ENCODE data around the gene IFT20.

Gene IFT20

DNA sequence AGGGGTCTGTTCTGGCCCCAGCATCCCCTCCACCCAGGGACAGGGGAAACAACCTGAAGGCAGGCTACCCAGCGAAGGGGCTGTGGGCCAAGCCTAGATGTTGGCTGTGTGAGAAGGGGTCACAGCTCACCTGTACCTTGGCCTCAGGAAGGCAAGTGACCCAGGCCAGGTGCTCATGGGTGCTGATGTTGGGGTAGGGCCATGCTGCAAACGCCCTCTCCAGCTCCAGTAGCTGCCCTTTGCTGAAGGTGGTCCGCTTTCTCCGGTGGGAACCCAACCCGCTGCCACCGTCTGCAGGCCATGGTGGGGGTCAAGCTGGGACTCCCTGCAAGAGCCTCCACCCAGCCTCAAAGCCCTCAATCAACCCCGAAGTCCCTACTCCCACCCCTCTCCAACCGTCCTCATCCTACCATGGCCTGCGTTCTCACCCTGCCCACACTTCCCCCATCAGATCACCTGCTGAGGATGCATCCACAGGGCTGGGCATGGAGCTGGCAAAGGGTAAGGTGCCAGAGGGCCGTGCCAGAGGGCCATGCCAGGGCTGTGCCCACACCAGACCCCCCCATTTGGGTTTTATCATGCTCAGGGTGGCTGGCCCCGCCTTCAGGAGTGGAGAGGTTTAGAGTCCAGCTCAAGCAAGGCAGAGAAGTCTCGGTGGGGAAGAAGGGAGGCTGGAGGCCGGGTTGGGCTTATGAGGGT is 29.5 kb upstream of the IFT20 start, which contains the start of gene SEBOX:
TSS of gene SEBOX (minus strand) at position 535 of the 699 bp plus-strand sequence. CDS start at position 487, 48 bp downstream.
- no peaks in the 10 kb centered on the region for H3K79me2 ChIP-seq (ENCODE audit: low read length)
- H3K4me1 ChIP-seq (ENCODE audit: low read length), result no peaks in the 10 kb centered on the region
- no peak for TF ChIP-seq EZH2phosphoT487 (IDR thresholded peaks at IDR 0.05; ENCODE audit: low read depth)
- TF ChIP-seq, protein P1, sequence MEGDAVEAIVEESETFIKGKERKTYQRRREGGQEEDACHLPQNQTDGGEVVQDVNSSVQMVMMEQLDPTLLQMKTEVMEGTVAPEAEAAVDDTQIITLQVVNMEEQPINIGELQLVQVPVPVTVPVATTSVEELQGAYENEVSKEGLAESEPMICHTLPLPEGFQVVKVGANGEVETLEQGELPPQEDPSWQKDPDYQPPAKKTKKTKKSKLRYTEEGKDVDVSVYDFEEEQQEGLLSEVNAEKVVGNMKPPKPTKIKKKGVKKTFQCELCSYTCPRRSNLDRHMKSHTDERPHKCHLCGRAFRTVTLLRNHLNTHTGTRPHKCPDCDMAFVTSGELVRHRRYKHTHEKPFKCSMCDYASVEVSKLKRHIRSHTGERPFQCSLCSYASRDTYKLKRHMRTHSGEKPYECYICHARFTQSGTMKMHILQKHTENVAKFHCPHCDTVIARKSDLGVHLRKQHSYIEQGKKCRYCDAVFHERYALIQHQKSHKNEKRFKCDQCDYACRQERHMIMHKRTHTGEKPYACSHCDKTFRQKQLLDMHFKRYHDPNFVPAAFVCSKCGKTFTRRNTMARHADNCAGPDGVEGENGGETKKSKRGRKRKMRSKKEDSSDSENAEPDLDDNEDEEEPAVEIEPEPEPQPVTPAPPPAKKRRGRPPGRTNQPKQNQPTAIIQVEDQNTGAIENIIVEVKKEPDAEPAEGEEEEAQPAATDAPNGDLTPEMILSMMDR (IDR thresholded peaks at IDR 0.05; ENCODE audit: low read depth, low read length), result no peak
- no peak within 1 kb of the TSS for H3K27ac ChIP-seq (ENCODE audit: low read length)
- H3K4me2 ChIP-seq (ENCODE audit: low read length), result no peak within 1 kb of the TSS
- H2AFZ ChIP-seq (ENCODE audit: low read depth, low read length), result no peak within 1 kb of the TSS
- no peaks in the 10 kb centered on the region for H4K20me1 ChIP-seq (ENCODE audit: insufficient read depth, low read length)
- H3K9ac ChIP-seq (ENCODE audit: low read length), result no peak within 1 kb of the TSS
- H3K9me3 ChIP-seq (ENCODE audit: insufficient read depth, low read length), result no peaks in the 10 kb centered on the region
- H3K4me3 ChIP-seq (ENCODE audit: low read length), result no peak within 1 kb of the TSS
- peaks cover 23% of the 10 kb centered on the region for H3K36me3 ChIP-seq (replicated peaks; ENCODE audit: low read depth, low read length)
- H3K27me3 ChIP-seq (ENCODE audit: low read depth, low read length), result no peaks in the 10 kb centered on the region

DNA sequence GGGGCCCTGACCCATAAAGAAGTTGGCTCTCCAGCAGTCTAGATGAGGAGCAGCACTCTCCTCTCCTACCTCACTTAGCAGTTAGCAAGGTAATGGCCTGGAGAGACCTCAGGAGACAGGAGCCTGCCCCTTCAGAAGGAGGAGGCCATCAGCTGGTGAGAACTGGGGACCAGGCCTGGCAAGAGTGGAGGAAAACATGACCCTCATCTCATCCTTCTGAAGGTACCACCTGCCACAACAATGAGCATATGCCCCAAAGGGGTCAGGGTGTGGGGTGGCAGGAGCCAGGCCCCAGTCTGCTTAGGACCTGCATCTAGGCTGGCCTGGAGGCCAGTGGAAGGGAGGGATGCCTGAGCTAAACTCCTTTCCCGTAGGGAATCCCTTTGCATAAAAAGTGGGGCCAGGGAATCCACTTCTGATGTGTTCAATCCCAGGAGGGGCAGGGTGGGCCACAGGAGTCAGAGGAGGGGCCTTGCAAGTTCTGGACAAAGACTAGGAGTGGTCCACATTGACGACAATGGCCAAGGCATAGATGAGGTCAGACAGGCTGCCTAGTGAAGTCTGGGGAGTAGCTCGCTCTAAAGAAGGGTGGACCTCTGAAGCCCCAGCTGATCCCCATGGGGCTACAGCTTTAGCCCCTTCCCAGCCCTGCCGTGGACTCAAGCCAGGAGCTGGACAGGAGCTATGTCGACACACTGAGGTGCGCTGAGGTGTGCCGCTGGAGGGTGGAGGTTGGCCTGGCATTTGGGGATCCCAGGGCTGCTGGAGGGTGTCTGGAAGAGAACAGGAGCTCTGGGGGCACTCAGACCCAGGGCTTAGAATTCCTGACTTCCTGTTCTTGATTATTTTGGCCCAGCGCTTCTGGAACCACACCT is 28.7 kb upstream of the IFT20 start:
- Histone ChIP-seq H3K4me1 (ENCODE audit: low read length) (no peaks in the 10 kb centered on the region), H2AFZ (ENCODE audit: low read depth, low read length) (no peak overlapping the region), H3K9ac (ENCODE audit: low read length) (no peak overlapping the region), H3K36me3 (replicated peaks; ENCODE audit: low read depth, low read length) (peaks cover 28% of the 10 kb centered on the region), H3K27ac (ENCODE audit: low read length) (no peak overlapping the region), H3K27me3 (ENCODE audit: low read depth, low read length) (no peaks in the 10 kb centered on the region), H3K79me2 (ENCODE audit: low read length) (peaks cover 4% of the 10 kb centered on the region; the same call in 1 of the 2 replicates), H3K4me3 (ENCODE audit: low read length) (no peak overlapping the region), H4K20me1 (ENCODE audit: insufficient read depth, low read length) (no peaks in the 10 kb centered on the region), H3K9me3 (ENCODE audit: insufficient read depth, low read length) (no peaks in the 10 kb centered on the region), H3K4me2 (ENCODE audit: low read length) (no peak overlapping the region)
- TF ChIP-seq, protein P1 (IDR thresholded peaks at IDR 0.05; ENCODE audit: low read depth, low read length), result no peak
- no peak for TF ChIP-seq EZH2phosphoT487 (IDR thresholded peaks at IDR 0.05; ENCODE audit: low read depth)

DNA sequence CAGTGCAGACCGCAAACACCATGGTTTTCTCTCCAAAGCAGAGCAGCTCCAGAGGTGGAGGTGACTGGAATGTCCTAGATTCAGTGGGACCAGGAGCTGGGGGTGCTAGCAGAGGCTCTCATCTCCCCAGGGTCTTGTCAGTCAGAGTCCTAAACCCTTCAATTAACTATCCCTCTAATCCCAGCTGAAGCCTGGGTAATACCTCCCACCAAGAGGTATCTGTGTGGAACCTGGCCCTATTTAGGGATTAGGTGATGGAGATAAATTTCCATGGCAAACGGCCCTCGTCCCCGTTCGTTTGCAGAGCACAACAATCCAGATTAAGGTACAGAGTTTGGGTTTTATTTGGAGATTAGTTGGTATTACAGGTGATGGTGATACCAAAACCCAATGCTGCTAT is 27.9 kb upstream of the IFT20 start:
- Histone ChIP-seq H3K36me3 (replicated peaks; ENCODE audit: low read depth, low read length) (peaks cover 29% of the 10 kb centered on the region), H3K4me2 (ENCODE audit: low read length) (no peak overlapping the region), H2AFZ (ENCODE audit: low read depth, low read length) (no peak overlapping the region), H3K27me3 (ENCODE audit: low read depth, low read length) (no peaks in the 10 kb centered on the region), H3K4me1 (ENCODE audit: low read length) (peaks cover 7% of the 10 kb centered on the region), H3K79me2 (ENCODE audit: low read length) (peaks cover 11% of the 10 kb centered on the region), H3K4me3 (ENCODE audit: low read length) (no peak overlapping the region), H3K27ac (ENCODE audit: low read length) (no peak overlapping the region), H4K20me1 (ENCODE audit: insufficient read depth, low read length) (no peaks in the 10 kb centered on the region), H3K9me3 (ENCODE audit: insufficient read depth, low read length) (no peaks in the 10 kb centered on the region), H3K9ac (ENCODE audit: low read length) (no peak overlapping the region)
- no peak for TF ChIP-seq EZH2phosphoT487 (IDR thresholded peaks at IDR 0.05; ENCODE audit: low read depth)
- TF ChIP-seq, protein P1 (IDR thresholded peaks at IDR 0.05; ENCODE audit: low read depth, low read length), result no peak

DNA sequence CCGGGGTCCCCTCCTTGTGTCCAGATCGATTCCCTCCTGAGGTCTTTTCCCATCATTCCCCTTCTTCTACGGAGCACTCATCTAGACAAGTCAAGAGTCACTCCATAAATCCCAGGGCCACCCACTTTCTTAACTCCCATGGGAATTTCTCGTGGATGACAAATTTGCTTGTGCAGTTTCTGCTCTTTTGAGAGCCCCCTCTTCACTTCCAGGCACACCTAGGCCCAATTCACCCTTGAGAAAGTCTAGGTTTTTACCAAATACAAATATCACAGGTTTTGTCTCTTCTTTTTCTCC is 22.6 kb upstream of the IFT20 start:
- H3K27me3 ChIP-seq (ENCODE audit: low read depth, low read length), result no peaks in the 10 kb centered on the region
- TF ChIP-seq, protein P1 (IDR thresholded peaks at IDR 0.05; ENCODE audit: low read depth, low read length), result no peak
- TF ChIP-seq EZH2phosphoT487 (IDR thresholded peaks at IDR 0.05; ENCODE audit: low read depth), result no peak
- H3K36me3 ChIP-seq (replicated peaks; ENCODE audit: low read depth, low read length), result peaks cover 44% of the 10 kb centered on the region
- peaks cover 37% of the 10 kb centered on the region for H3K79me2 ChIP-seq (ENCODE audit: low read length)
- H3K4me3 ChIP-seq (ENCODE audit: low read length), result peak overlapping the region; percentile 90
- H3K9ac ChIP-seq (ENCODE audit: low read length), result peak overlapping the region; percentile 94
- no peaks in the 10 kb centered on the region for H3K9me3 ChIP-seq (ENCODE audit: insufficient read depth, low read length)
- H2AFZ ChIP-seq (ENCODE audit: low read depth, low read length), result peak overlapping the region; percentile 41; the same call in 1 of the 2 replicates
- no peak overlapping the region for H3K27ac ChIP-seq (ENCODE audit: low read length)
- H3K4me2 ChIP-seq (ENCODE audit: low read length), result peak overlapping the region; percentile 93
- no peaks in the 10 kb centered on the region for H4K20me1 ChIP-seq (ENCODE audit: insufficient read depth, low read length)
- peaks cover 19% of the 10 kb centered on the region for H3K4me1 ChIP-seq (ENCODE audit: low read length)
